ENCODE results near the gene ST7.
A peak's percentile ranks its signal among the peaks of the same experiment; 100 is the strongest.

ST7 gene

GRCh38 chr7:117041822-117042221 lies 88.5 kb downstream of the ST7 start:
- no peak for DNase-seq (ENCODE audit: low spot score)
- no peak for TF ChIP-seq CTCF (IDR thresholded peaks at IDR 0.05)
- Histone ChIP-seq H3K27ac (no peak overlapping the region), H3K4me3 (no peak overlapping the region)

GRCh38 chr7:117043108-117043825 lies 90.0 kb downstream of the ST7 start:
- DNase-seq (ENCODE audit: low spot score), result no peak
- Histone ChIP-seq H3K4me3 (no peak overlapping the region), H3K27ac (peak overlapping the region in 1 of 2 donors; percentile 50)
- TF ChIP-seq CTCF (IDR thresholded peaks at IDR 0.05), result no peak

- no peak overlapping the region for H3K4me3 ChIP-seq
- DNase-seq (ENCODE audit: low spot score), result no peak
- no peak for TF ChIP-seq CTCF (IDR thresholded peaks at IDR 0.05)
- H3K27ac ChIP-seq, result peak overlapping the region in 1 of 2 donors; percentile 11
Observed at GRCh38 chr7:117044664-117045063, 91.4 kb downstream of the ST7 start.

- no peak for DNase-seq (ENCODE audit: low spot score)
Observed at GRCh38 chr7:117045927-117046710, 92.8 kb downstream of the ST7 start.

GRCh38 chr7:117047496-117047895 lies 94.2 kb downstream of the ST7 start:
- Histone ChIP-seq H3K27ac (no peak overlapping the region), H3K4me3 (peak overlapping the region; percentile 19)
- no peak for DNase-seq (ENCODE audit: low spot score)
- no peak for TF ChIP-seq CTCF (IDR thresholded peaks at IDR 0.05)

More at GRCh38 chr7:117045927-117046710, 92.8 kb downstream of the ST7 start:
- Histone ChIP-seq H3K4me3 (no peak overlapping the region), H3K27ac (peak overlapping the region in 1 of 2 donors; percentile 11)
- no peak for TF ChIP-seq CTCF (IDR thresholded peaks at IDR 0.05)

- DNase-seq (ENCODE audit: low spot score), result no peak
- no peak overlapping the region for H3K27ac ChIP-seq
- no peak overlapping the region for H3K4me3 ChIP-seq
- no peak for TF ChIP-seq CTCF (IDR thresholded peaks at IDR 0.05)
Observed at GRCh38 chr7:117048114-117048866, 95.0 kb downstream of the ST7 start.
